SK-N-MC (cell line): Measurements from ENCODE around the gene SCPEP1.

ENCODE experiments used
- EZH2 ChIP-seq: fragments of 200-600 bp; sonication (generic); IDR thresholded peaks from one replicate; pipeline ENCODE4 v1.6.1; 2017; ENCODE audit warnings: antibody characterized with exemption
- FOXP2 ChIP-seq: optimal IDR thresholded peaks from 2 replicates; pipeline ENCODE3; 2011; ENCODE audit warnings: mild to moderate bottlenecking, moderate library complexity; ENCODE audit not compliant: insufficient read depth; ENCODE audit errors: extremely low read length, control extremely low read depth
- POLR2AphosphoS5 ChIP-seq: IDR thresholded peaks from 2 replicates; pipeline ENCODE4 v1.6.1; 2012; ENCODE audit warnings: mild to moderate bottlenecking, low read depth, low read length, borderline replicate concordance

DNA sequence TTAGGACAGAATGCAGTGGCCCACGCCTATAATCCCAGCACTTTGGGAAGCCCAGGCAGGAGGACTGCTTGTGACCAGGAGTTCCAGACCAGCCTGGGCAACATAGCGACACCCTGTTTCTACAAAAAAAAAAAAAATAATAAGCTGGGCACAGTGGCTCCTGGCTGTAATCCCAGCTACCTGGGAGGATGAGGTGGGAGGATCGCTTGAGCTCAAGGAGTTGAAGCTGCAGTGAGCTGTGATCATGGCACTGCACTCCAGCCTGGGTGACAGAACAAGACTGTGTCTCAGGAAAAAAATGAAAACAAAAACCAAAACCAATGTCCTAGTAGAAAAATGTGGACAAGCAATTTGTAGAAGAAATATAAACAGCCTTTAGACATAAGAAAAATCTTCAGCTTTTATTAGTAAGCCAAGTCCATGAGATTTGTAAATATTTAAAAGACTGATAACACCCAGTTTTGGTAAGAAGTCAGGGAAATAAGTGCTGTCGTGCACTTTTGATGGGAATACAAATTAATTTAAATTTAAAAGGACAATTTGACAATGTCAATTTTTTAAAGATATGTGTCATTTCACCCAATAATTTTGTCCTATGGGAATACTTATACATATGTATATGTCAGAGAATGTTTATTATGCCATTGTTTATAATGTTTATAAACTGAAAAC lies 11.1 kb downstream of the SCPEP1 start:
- TF ChIP-seq POLR2AphosphoS5, result no peak
- TF ChIP-seq EZH2, result no peak
- no peak for TF ChIP-seq FOXP2
